Left forelimb (tissue), 1 donor: ENCODE data around the gene PCIF1.

Source experiments
- DNase-seq: peaks from one replicate; pipeline ENCODE4 v3.0.0-alpha.2; 2018; ENCODE audit warnings: low spot score

Gene PCIF1

DNA sequence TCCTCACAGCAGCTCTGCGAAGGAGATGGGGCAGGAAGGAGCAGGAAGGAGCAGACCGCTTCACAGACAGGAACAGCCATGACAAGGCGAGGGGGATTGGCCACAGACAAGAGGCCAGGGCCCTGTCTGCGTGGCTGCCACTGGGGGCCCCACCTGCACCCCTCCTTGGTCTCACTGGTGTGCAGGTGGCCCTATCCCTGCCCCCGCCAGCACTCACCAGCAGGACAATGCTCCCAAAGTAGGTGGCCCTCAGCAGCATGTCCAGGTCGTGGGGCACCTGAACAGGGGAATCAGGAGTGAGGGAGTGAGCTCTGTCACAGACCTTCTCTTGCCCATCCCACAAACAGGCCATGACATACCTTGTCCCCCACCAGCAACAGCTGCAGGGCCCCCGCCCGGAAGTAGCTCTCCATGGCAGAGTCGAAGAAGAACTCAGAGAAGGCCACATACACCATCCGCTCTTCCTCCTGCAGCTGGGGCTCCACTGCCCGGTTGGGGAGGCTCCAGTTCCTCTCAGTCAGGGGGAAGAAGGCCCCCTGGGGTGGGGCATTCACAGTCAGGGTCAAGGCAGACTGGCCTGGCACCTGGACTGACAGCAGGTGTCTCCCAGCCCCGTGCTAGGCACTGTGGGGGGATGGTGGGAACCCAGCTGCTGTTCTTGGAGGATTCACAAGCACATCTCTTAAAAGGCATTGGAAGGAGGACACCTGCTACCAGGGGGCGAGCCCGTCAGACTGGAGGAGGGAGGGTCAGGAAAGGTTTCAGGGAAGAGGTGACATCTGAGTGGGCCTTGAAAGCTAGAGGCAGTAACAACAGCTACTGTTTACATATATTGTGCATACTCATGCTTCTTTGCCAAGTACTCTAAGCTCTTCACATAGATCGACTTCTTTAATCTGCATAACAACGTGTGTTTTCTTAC, 29.6 kb upstream of the PCIF1 start:
- DNase-seq = no peak

DNA sequence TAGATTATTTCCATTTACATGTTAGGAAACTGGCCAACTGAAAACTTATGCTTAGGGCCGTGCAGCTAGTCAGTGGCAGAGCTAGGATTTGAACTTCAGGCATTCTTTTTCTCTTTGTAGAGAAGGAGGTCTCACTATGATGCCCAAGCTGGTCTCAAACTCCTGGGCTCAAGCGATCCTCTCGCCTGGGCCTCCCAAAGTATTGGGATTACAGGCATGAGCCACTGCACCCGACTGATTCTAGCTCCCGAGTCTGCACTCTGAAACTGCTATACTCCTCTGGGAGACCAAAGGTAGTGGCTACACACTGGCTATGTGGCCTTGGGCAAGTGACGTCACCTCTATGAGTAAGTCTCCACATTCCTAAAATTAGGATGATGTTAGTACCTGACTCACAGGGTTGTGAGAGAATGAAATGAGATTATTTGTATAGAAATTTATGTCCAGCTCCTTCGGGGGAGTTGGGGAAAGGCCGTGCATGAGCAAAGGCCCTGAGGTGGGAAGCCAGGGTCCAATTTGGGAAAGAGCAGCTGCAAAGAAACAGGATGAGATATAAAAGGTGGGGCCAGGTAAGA, 28.9 kb upstream of the PCIF1 start:
- no peak for DNase-seq

DNA sequence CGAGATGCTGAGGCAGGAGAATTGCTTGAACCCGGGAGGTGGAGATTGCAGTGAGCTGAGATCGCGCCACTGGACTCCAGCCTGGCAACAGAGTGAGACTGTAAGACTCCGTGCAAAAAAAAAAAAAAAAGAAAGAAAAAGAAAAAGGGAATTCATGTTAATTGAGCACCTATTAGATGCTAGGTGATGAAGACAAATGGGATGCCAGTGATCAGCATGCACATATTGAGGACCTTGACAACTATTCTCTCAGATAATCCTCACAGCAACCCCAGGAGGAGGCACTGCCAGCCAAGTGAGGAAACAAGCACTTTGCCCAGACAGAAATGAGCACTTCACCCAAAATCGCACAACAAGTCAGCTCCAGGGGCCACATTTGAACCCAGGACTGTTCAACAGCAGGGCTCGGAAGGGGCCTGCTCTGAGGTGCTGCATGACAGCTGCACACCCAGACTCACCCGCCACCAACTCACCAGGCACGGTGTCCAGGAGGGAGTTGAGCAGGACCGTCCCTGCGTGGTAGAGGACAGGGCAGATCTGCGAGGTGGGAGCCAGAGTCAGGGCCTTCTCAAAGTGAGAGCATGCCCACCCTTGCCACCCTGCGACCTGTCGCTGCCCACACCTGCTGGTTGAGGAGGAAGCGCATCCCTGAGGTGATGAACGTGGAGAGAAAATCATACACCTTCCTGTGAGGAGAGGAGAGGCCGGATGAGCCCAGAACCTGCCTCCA, 27.1 kb upstream of the PCIF1 start:
- DNase-seq = no peak

DNA sequence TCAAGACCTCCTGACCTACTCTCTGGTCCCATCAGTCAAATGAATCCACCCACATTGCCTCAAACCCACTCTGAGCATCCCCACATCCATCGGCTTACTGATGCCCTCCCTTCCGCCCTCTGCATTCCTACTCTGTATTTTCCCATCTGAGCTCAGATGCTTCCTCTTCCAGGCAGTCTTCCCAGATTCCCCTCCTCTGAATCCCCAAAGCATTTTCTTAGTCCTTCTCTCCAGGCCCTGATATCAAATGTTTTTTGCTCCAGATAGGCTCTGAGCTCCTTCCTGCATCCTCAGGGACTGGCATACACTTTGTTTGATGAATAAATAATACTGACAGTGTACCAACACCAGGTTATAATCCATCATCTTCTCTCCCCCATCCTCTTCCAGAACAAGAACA, 26.4 kb upstream of the PCIF1 start:
- no peak for DNase-seq

DNA sequence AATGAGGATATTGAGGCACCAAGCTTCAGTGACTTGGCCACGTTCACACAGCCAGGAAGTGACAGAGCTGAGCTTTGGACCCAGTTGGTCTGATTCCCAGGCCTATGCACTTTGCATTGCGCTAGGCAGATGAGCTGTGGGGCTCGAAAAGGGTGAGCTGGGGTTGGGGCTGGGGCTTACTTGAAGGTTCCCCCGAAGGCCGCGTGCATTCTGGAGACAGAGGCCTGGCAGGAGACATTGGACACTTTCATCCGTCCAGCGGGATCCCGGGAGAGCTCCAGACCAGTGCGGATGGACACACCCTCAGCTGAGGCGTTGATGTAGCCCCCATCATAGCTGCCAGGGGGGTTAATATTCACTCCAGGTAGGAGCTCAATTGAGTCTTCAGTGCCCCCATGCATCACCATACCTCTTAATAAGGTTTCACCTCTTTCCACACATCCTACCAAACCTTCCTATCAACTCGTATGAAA, 25.1 kb upstream of the PCIF1 start:
- DNase-seq = no peak

- DNase-seq = no peak
Observed at GRCh38 chr20:45909817-45910669, 24.4 kb upstream of the PCIF1 start.

GRCh38 chr20:45910670-45911485, 23.6 kb upstream of the PCIF1 start:
- DNase-seq = peak; percentile 91

GRCh38 chr20:45911486-45912343, 22.8 kb upstream of the PCIF1 start, which contains the start of gene PLTP:
TSS of gene PLTP (minus strand) at chr20:45912155. CDS start at chr20:45911452, 703 bp downstream.
- DNase-seq = peak; percentile 85

GRCh38 chr20:45912344-45912682, 22.2 kb upstream of the PCIF1 start:
- DNase-seq = no peak

DNA sequence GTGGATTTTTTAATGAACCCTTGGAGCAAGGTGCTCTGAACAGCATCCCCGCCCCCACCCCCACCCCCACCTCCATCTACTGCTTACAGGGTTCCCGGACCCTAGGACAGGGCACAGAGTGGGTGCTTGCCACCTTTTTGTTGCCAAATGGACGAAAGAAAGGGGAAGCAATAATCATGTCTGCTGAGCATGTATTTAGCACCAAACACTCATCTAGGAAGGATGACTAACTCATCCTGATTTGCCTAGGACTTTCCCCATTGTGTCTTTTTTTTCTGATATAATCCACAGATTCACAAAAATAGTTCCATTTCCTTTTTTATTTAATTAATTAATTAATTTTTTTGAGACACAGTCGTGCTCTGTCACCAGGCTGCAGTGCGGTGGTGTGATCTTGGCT, 21.4 kb upstream of the PCIF1 start:
- no peak for DNase-seq

DNA sequence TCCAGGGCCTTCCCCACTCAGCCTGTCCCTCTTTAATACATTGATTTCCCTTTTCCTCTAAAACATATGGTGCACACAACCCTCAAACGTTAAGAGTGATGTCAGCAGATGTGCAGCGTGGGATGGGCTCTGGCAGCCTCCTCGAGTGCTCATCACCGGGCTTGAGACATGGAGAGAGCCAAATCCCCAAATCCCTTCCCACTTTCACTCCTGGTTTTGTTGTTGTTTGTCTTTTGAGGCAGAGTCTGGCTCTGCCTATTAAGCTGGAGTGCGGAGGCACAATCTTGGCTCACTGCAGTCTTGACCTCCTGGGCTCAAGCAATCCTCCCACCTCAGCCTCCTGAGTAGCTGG, 16.7 kb upstream of the PCIF1 start:
- no peak for DNase-seq

DNA sequence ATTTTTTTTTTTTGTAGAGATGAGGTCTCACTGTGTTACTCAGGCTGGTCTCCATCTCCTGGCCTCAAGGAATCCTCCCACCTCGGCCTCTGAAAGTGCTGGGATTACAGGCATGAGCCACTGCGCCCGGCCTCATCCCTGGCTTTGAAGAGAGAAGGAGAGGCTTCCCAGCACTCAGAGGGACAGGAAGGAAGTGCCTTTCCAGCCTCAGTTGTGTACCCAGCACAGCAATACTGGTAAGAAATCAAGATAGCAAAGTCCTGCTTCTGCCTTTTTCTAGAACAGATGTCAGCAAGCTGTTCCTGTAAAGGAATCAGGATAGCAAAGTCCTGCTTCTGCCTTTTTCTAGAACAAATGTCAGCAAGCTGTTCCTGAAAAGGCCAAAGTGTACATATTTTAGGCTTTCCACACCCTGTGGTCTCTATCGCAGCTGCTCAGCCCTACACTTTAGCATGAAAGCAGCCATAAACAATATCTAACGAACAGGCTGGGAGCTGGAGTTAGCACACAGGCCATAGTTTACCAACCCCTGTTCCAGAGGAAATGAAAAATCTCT, 16.2 kb upstream of the PCIF1 start:
- no peak for DNase-seq

DNA sequence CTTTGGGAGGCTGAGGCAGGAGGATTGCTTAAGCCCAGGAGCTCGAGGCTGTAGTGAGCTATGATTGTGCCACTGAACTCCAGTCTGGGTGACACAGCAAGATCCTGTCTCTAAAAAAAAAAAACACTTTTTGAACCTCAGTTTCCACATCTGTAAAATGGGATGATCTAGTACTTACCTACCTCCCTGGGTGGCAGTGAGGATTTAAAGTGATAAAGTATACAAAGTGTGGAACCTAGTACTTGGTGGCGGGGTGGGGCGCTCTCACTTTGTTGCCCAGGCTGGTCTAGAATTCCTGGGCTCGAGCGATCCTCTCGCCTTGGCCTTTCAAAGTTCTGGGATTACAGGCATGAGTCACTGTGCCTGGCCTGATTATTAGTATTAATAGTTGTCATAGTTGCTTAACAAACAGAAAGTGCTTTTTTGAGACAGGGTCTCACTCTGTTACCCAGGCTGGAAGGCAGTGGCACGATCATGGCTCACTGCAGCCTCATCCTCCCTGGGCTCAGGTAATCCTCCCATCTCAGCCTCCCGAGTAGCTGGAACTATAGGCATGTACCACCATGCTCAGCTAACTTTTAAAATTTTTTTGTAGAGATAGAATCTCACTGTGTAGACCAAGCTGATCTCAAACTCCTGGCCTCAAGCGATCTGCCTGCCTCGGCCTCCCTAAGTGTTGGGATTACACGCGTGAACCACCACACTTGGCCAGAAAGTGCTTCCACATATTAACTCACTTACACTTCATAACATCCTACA, 15.5 kb upstream of the PCIF1 start:
- no peak for DNase-seq

- no peak for DNase-seq
Observed at GRCh38 chr20:45919542-45920399, 14.7 kb upstream of the PCIF1 start.

DNA sequence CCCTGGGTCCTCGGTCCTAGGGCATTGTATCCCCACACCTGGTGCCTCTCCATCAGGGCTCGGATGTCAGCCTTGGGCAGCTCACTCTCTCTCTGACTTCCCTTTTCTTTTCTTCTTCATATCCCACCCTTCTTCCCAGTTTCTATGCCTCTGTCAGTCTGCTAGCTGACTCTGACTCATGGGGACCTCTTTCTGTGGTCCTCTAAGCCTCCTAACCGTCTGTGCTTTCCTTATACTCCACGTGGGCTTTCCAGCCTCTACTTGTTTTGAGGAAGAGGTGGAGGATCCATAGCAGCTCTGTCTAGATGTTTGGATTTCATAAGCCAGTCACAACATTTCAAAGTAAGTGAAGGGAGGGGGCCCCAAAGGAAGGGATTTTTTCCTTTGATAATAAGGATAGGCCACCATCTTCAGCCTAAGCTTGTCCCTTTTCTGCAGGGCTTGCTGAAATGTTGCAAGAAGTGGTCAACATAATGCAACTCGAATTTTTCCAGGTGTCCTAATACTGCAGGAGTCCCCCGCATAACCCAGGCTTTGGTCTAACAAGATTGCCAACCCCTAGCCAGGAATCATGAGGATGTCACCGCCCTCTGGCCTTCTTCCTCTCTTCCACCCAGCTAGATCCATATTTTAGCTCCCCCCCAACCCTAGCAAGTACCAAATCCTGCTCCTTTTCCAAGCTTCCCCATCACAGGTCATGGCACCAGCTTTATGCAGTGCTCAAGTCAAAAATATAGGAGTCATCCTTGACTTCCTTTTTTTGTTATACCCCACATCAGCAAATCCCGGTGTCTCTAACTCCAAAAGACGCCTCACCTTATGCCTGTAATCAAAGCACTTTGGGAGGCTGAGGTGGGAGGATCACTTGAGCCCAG, 13.8 kb upstream of the PCIF1 start:
- no peak for DNase-seq

- DNase-seq = no peak
Observed at GRCh38 chr20:45921337-45922189, 12.9 kb upstream of the PCIF1 start.
